ENCODE data around the gene NT5M.

NT5M gene

DNA sequence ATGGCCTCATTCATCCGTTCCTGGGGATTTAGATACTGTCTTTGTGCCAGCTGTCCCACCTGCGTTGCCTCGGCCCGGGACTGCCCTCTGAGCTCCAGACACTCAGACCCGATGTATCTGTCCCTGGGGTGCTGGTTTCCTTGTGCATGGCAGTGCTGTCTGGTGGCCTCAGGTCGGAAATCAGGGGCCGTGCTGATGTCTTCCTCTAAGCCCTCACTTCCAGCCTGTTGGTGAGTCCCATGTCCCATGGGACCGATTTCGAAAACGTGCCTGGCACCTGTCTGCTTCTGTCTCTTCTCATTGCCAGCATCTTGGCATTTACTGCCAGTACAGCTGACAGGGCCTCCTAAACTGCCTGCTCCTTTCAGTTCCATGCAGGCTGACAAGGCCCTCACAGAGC, 22.1 kb downstream of the NT5M start:
- TF ChIP-seq GABPA (IDR thresholded peaks at IDR 0.05; ENCODE audit: low read depth): no peak
- H3K4me3 ChIP-seq (replicated peaks; ENCODE audit: insufficient read depth, low read length): no peak overlapping the region
- DNase-seq (ENCODE audit: low read depth in 1 of 2, low spot score in 1 of 2): no peak
- no peaks in the 10 kb centered on the region for H3K27me3 ChIP-seq (ENCODE audit: insufficient read depth, poor library complexity, severe bottlenecking)
- H3K27ac ChIP-seq (replicated peaks): no peak overlapping the region

DNA sequence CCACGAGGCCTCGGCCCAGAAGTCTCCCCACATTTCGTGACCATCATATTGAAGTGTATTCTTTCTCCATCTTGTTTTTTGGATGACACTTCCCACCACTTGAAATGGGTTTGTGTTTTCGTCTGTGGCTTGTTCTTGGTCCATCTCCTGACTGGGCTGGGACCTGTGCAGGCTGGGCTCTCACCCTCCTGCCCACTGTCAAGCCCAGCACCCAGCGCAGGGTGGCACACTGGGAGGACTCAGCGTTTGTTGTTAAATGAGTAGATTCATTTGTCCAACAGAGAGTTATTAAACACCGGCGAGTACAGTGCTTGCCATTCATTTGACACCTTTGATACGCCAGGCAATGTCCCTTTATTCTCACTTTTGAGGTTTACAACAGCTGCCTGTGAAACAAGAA, 22.6 kb downstream of the NT5M start:
- no peak for DNase-seq (ENCODE audit: low read depth in 1 of 2, low spot score in 1 of 2)
- no peak overlapping the region for H3K4me3 ChIP-seq (replicated peaks; ENCODE audit: insufficient read depth, low read length)
- H3K27ac ChIP-seq (replicated peaks): no peak overlapping the region
- TF ChIP-seq SPI1 (IDR thresholded peaks at IDR 0.05; ENCODE audit: borderline replicate concordance, low read depth) (no peak), GABPA (IDR thresholded peaks at IDR 0.05; ENCODE audit: low read depth) (no peak), POLR2AphosphoS5 (IDR thresholded peaks at IDR 0.05; ENCODE audit: low read depth) (no peak)
- TF ChIP-seq, protein P1, sequence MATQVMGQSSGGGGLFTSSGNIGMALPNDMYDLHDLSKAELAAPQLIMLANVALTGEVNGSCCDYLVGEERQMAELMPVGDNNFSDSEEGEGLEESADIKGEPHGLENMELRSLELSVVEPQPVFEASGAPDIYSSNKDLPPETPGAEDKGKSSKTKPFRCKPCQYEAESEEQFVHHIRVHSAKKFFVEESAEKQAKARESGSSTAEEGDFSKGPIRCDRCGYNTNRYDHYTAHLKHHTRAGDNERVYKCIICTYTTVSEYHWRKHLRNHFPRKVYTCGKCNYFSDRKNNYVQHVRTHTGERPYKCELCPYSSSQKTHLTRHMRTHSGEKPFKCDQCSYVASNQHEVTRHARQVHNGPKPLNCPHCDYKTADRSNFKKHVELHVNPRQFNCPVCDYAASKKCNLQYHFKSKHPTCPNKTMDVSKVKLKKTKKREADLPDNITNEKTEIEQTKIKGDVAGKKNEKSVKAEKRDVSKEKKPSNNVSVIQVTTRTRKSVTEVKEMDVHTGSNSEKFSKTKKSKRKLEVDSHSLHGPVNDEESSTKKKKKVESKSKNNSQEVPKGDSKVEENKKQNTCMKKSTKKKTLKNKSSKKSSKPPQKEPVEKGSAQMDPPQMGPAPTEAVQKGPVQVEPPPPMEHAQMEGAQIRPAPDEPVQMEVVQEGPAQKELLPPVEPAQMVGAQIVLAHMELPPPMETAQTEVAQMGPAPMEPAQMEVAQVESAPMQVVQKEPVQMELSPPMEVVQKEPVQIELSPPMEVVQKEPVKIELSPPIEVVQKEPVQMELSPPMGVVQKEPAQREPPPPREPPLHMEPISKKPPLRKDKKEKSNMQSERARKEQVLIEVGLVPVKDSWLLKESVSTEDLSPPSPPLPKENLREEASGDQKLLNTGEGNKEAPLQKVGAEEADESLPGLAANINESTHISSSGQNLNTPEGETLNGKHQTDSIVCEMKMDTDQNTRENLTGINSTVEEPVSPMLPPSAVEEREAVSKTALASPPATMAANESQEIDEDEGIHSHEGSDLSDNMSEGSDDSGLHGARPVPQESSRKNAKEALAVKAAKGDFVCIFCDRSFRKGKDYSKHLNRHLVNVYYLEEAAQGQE (IDR thresholded peaks at IDR 0.05; ENCODE audit: insufficient replicate concordance, low read depth): no peak
- TF ChIP-seq, protein P2, sequence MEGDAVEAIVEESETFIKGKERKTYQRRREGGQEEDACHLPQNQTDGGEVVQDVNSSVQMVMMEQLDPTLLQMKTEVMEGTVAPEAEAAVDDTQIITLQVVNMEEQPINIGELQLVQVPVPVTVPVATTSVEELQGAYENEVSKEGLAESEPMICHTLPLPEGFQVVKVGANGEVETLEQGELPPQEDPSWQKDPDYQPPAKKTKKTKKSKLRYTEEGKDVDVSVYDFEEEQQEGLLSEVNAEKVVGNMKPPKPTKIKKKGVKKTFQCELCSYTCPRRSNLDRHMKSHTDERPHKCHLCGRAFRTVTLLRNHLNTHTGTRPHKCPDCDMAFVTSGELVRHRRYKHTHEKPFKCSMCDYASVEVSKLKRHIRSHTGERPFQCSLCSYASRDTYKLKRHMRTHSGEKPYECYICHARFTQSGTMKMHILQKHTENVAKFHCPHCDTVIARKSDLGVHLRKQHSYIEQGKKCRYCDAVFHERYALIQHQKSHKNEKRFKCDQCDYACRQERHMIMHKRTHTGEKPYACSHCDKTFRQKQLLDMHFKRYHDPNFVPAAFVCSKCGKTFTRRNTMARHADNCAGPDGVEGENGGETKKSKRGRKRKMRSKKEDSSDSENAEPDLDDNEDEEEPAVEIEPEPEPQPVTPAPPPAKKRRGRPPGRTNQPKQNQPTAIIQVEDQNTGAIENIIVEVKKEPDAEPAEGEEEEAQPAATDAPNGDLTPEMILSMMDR (IDR thresholded peaks at IDR 0.05; ENCODE audit: insufficient read depth, low read length): no peak
- no peaks in the 10 kb centered on the region for H3K27me3 ChIP-seq (ENCODE audit: insufficient read depth, poor library complexity, severe bottlenecking)

DNA sequence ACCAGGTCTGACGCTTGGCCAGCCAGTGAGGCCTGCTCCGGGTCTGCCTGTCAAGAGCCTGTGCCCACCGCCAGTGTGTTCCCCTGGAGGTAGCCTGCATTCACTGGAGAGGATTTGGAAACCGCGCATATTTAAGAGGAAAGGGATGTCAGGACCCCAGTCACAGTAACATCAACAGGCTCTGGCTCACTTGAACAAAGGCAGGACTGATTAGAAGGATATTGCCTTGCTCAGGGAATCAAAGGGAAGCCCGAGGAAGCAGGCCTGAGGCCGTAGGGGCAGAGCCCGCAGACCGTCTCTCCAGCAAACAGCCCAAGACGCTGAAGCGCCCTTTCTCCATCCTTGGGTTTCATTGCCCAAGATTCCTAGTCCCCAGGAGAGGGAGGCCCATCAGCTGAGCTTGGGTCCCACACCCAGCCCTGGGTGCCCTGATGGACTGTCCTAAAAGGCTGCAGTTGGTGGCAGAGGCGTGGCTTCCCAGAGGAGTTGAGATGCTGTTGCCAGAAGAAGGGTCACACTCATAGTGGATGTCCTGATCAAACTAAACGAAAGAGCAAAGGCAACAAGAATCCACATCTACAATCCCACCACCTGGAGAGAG, 23.2 kb downstream of the NT5M start:
- H3K27ac ChIP-seq (replicated peaks): no peak overlapping the region

DNA sequence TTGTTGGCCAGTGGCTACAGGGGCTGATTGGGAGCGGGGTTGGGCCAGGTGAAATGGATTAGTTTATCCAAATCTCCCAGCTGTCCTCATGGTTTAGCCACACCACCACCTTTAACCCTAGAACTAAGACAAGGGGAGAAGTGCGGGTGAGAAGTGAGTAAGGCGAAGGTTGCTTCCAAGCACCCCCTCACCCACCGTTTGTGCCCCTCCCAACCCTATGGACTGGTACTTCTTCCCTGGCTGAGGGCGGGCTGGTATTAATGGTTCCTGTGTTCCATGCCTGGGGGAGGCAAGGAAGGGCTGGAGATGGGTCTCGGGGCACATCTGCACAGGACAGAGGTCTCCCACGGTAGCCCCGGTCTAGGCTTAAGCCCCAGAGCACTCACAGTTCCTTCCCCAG, 25.1 kb downstream of the NT5M start:
- TF ChIP-seq GABPA (IDR thresholded peaks at IDR 0.05; ENCODE audit: low read depth) (no peak), POLR2AphosphoS5 (IDR thresholded peaks at IDR 0.05; ENCODE audit: low read depth) (no peak), SPI1 (IDR thresholded peaks at IDR 0.05; ENCODE audit: borderline replicate concordance, low read depth) (no peak)
- TF ChIP-seq, protein P1 (IDR thresholded peaks at IDR 0.05; ENCODE audit: insufficient replicate concordance, low read depth): no peak
- TF ChIP-seq, protein P2 (IDR thresholded peaks at IDR 0.05; ENCODE audit: insufficient read depth, low read length): no peak
- Histone ChIP-seq H3K4me3 (replicated peaks; ENCODE audit: insufficient read depth, low read length) (no peak overlapping the region), H3K27me3 (ENCODE audit: insufficient read depth, poor library complexity, severe bottlenecking) (no peaks in the 10 kb centered on the region), H3K27ac (replicated peaks) (no peak overlapping the region)
- no peak for DNase-seq (ENCODE audit: low read depth in 1 of 2, low spot score in 1 of 2)

More for the DNA sequence above, 23.2 kb downstream of the NT5M start:
- no peak for DNase-seq (ENCODE audit: low read depth in 1 of 2, low spot score in 1 of 2)
- Histone ChIP-seq H3K4me3 (replicated peaks; ENCODE audit: insufficient read depth, low read length) (no peak overlapping the region), H3K27me3 (ENCODE audit: insufficient read depth, poor library complexity, severe bottlenecking) (no peaks in the 10 kb centered on the region)
- TF ChIP-seq SPI1 (IDR thresholded peaks at IDR 0.05; ENCODE audit: borderline replicate concordance, low read depth): no peak
- TF ChIP-seq, protein P1 (IDR thresholded peaks at IDR 0.05; ENCODE audit: insufficient replicate concordance, low read depth): no peak
- no peak for TF ChIP-seq GABPA (IDR thresholded peaks at IDR 0.05; ENCODE audit: low read depth)
- TF ChIP-seq, protein P2 (IDR thresholded peaks at IDR 0.05; ENCODE audit: insufficient read depth, low read length): no peak
- no peak for TF ChIP-seq POLR2AphosphoS5 (IDR thresholded peaks at IDR 0.05; ENCODE audit: low read depth)

Measured in HL-60 (cell line).